Keratinocyte (primary cell): Measurements from ENCODE around the gene CELF2. TPM values are rescaled to one million over a fixed set of nuclear protein-coding genes. Genes with fewer than 3 reads are reported as not detected.

Experiments used
- DNase-seq: peaks from one replicate; pipeline ENCODE4 v3.0.0-alpha.2; 2011; ENCODE audit warnings: low read depth, missing footprints, low spot score
- FAIRE-seq: peaks from 2 replicates; lab custom pipeline; 2011; peaks lifted over from hg19 to GRCh38; lab: Jason Lieb, UNC
- H2AFZ ChIP-seq: 2 replicates; pipeline ENCODE4 v1.6.0; 2012; ENCODE audit warnings: low read length, control low read depth, inconsistent platforms; ENCODE audit not compliant: control insufficient read depth
- H3K27ac ChIP-seq: 2 replicates; pipeline ENCODE4 v1.5.1; 2011; ENCODE audit warnings: low read length; ENCODE audit not compliant: control insufficient read depth, insufficient read depth
- H3K27me3 ChIP-seq: 3 replicates; pipeline ENCODE4 v1.6.0; 2011; ENCODE audit warnings: low read length; ENCODE audit not compliant: control insufficient read depth, insufficient read depth; ENCODE audit errors: extremely low read depth
- H3K36me3 ChIP-seq, 2 experiments: 2 replicates in 1 of 2; 3 replicates in 1 of 2; pipeline ENCODE4 v1.5.1; 2011; ENCODE audit warnings: low read length in 2 of 2, mild to moderate bottlenecking in 1 of 2; ENCODE audit not compliant: control insufficient read depth in 2 of 2, insufficient read depth in 2 of 2; ENCODE audit errors: extremely low read depth in 1 of 2
- H3K4me1 ChIP-seq: 3 replicates; pipeline ENCODE4 v1.5.1; 2011; ENCODE audit warnings: low read length; ENCODE audit not compliant: control insufficient read depth, insufficient read depth; ENCODE audit errors: extremely low read depth
- H3K4me2 ChIP-seq: 3 replicates; pipeline ENCODE4 v1.6.0; 2011; ENCODE audit warnings: low read depth, low read length; ENCODE audit not compliant: control insufficient read depth, insufficient read depth; ENCODE audit errors: extremely low read depth
- H3K4me3 ChIP-seq, 3 experiments: fragments of 200-600 bp in 1 of 3; sonication (generic) in 1 of 3; 2 replicates in 2 of 3; 3 replicates in 1 of 3; pipeline ENCODE4 v1.5.1; 2011 to 2016; ENCODE audit warnings: low read length in 3 of 3, mild to moderate bottlenecking in 3 of 3, control low read depth in 2 of 3, inconsistent platforms in 1 of 3, low read depth in 1 of 3, mixed read lengths in 1 of 3, mixed run types in 1 of 3, moderate library complexity in 1 of 3; ENCODE audit not compliant: control insufficient read depth in 2 of 3, insufficient read depth in 2 of 3; ENCODE audit errors: extremely low read depth in 1 of 3
- H3K79me2 ChIP-seq: 2 replicates; pipeline ENCODE4 v1.6.0; 2012; ENCODE audit warnings: low read length; ENCODE audit not compliant: control insufficient read depth, insufficient read depth
- H3K9ac ChIP-seq: 3 replicates; pipeline ENCODE4 v1.6.0; 2011; ENCODE audit warnings: low read length; ENCODE audit not compliant: control insufficient read depth, insufficient read depth; ENCODE audit errors: extremely low read depth
- H3K9me1 ChIP-seq: 3 replicates; pipeline ENCODE4 v1.6.0; 2011; ENCODE audit warnings: low read length; ENCODE audit not compliant: control insufficient read depth, insufficient read depth; ENCODE audit errors: extremely low read depth
- H3K9me3 ChIP-seq: 2 replicates; pipeline ENCODE4 v1.5.1; 2012; ENCODE audit warnings: low read depth, low read length; ENCODE audit not compliant: control insufficient read depth
- H4K20me1 ChIP-seq: 3 replicates; pipeline ENCODE4 v1.6.0; 2011; ENCODE audit warnings: low read length; ENCODE audit not compliant: control insufficient read depth, insufficient read depth; ENCODE audit errors: extremely low read depth
- EZH2 ChIP-seq: IDR thresholded peaks from one replicate; pipeline ENCODE4 v1.6.1; 2012; ENCODE audit warnings: inconsistent platforms, mild to moderate bottlenecking, low read length, moderate library complexity
- dilution Hi-C: fragments of 300-500 bp; cut with MboI; formaldehyde crosslinking; loops from one replicate; pipeline ENCODE4 v1.7.0; 2020; ENCODE audit warnings: low sequenced_read_pairs; ENCODE audit not compliant: extremely low pct_ligation_motif_present
- polyA plus RNA-seq, 5 experiments: library from polyadenylated mRNA; depleted of rRNA in 3 of 5; stranded (reverse) in 3 of 5; stranded (forward) in 1 of 5; unstranded in 1 of 5; fragments of >200 nt; gene quantifications; 1 replicate in 1 of 5; 2 replicates in 3 of 5; 3 replicates in 1 of 5; pipeline versions ENCODE4 v1.2.1 to v1.2.3, GENCODE V29; 2011 to 2012; ENCODE audit warnings: missing spikeins in 2 of 5, low read depth in 1 of 5, low replicate concordance in 1 of 5
- TF ChIP-seq, protein P1 (sequence below), 3 experiments: IDR thresholded peaks in 1 of 3; conservative IDR thresholded peaks in 1 of 3; optimal IDR thresholded peaks in 1 of 3; 2 replicates in 2 of 3; 3 replicates in 1 of 3; pipeline versions ENCODE3 to v1.5.1; 2011; ENCODE audit warnings: low read length in 3 of 3, mild to moderate bottlenecking in 3 of 3, moderate library complexity in 2 of 3, control low read depth in 1 of 3, inconsistent platforms in 1 of 3; ENCODE audit not compliant: insufficient read depth in 2 of 3; ENCODE audit errors: extremely low read depth in 1 of 3

Gene CELF2
- polyA plus RNA-seq, 1 donor (not counting 4 experiments of a cell fraction or from before 2014, with no cell fraction given), result 9.8 TPM

- H3K4me2 ChIP-seq, result no peak overlapping the region
- DNase-seq (no peak), FAIRE-seq (no peak)
- no peaks in the 10 kb centered on the region for H3K27me3 ChIP-seq
- H2AFZ ChIP-seq, result no peak overlapping the region
- H4K20me1 ChIP-seq, result no peaks in the 10 kb centered on the region
- H3K9me1 ChIP-seq, result no peaks in the 10 kb centered on the region
- H3K9me3 ChIP-seq, result no peaks in the 10 kb centered on the region
- H3K79me2 ChIP-seq, result no peaks in the 10 kb centered on the region
- no peak overlapping the region for H3K9ac ChIP-seq
- H3K4me3 ChIP-seq, result no peak overlapping the region
- TF ChIP-seq EZH2, result no peak
- TF ChIP-seq, protein P1, sequence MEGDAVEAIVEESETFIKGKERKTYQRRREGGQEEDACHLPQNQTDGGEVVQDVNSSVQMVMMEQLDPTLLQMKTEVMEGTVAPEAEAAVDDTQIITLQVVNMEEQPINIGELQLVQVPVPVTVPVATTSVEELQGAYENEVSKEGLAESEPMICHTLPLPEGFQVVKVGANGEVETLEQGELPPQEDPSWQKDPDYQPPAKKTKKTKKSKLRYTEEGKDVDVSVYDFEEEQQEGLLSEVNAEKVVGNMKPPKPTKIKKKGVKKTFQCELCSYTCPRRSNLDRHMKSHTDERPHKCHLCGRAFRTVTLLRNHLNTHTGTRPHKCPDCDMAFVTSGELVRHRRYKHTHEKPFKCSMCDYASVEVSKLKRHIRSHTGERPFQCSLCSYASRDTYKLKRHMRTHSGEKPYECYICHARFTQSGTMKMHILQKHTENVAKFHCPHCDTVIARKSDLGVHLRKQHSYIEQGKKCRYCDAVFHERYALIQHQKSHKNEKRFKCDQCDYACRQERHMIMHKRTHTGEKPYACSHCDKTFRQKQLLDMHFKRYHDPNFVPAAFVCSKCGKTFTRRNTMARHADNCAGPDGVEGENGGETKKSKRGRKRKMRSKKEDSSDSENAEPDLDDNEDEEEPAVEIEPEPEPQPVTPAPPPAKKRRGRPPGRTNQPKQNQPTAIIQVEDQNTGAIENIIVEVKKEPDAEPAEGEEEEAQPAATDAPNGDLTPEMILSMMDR (optimal IDR thresholded peaks at IDR 0.05 in 1 of 3, IDR thresholded peaks at IDR 0.05 in 1 of 3, conservative IDR thresholded peaks at IDR 0.05 in 1 of 3; ENCODE audit: extremely low read depth in 1 of 3, insufficient read depth in 2 of 3, low read length in 3 of 3), result no peak
- no peaks in the 10 kb centered on the region for H3K36me3 ChIP-seq
- H3K27ac ChIP-seq, result no peak overlapping the region
- dilution Hi-C loops, result no loop called here
- H3K4me1 ChIP-seq, result no peaks in the 10 kb centered on the region
Measured at GRCh38 chr10:11245510-11245909, 227.8 kb downstream of the CELF2 start.

DNA sequence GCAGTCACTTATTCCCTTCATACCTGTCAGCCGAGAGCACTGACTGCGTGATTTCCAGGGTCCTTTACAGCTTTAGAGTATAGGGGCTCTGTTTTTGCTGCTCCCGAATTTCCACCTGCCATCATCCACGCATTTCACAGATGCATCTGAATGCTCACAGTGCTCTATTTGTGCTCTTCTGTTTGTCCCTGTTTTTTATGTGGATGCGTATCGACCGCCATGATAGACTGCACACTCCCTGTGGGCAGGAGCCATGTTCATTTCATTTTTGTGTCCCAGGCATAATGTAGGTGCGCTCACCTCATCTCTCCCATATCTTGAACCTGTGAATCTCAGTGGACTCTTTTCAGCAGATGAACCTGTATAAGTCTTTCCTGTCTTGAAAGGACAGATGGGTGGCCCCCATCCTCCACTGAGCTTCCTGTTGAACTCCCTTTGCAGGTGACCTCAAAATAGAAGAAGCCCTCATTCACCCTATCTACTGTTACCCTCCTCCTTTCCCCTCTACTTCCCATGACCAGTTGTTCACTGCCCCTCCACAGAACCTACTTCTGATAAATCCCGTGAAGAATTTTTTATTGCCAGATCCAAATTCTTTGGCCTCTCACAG lies 228.4 kb downstream of the CELF2 start:
- Histone ChIP-seq H3K36me3 (no peaks in the 10 kb centered on the region), H3K4me3 (no peak overlapping the region), H3K9me1 (no peaks in the 10 kb centered on the region), H3K27ac (no peak overlapping the region), H3K4me2 (no peak overlapping the region), H3K27me3 (no peaks in the 10 kb centered on the region), H3K9ac (no peak overlapping the region), H3K9me3 (no peaks in the 10 kb centered on the region), H3K79me2 (no peaks in the 10 kb centered on the region), H4K20me1 (no peaks in the 10 kb centered on the region), H2AFZ (no peak overlapping the region), H3K4me1 (no peaks in the 10 kb centered on the region)
- no peak for DNase-seq
- TF ChIP-seq, protein P1 (optimal IDR thresholded peaks at IDR 0.05 in 1 of 3, IDR thresholded peaks at IDR 0.05 in 1 of 3, conservative IDR thresholded peaks at IDR 0.05 in 1 of 3; ENCODE audit: extremely low read depth in 1 of 3, insufficient read depth in 2 of 3, low read length in 3 of 3), result no peak
- TF ChIP-seq EZH2, result no peak
- FAIRE-seq, result no peak
- dilution Hi-C loops, result no loop called here
